Upper lobe of left lung (tissue), 4 donors: ENCODE measurements around the gene RBM33.

Experiments used
- CTCF ChIP-seq, 6 experiments: fragments of 450-650 bp in 4 of 6; fragments of 200-600 bp in 2 of 6; sonication (generic) in 2 of 6; IDR thresholded peaks; one replicate each; pipeline ENCODE4 v1.5.1; 2016 to 2019; ENCODE audit warnings: antibody characterized with exemption in 6 of 6
- EP300 ChIP-seq, 4 donors: sonication (generic); formaldehyde crosslinking; IDR thresholded peaks; one replicate each; pipeline ENCODE4 v1.5.1; 2017; ENCODE audit warnings: antibody characterized with exemption in 4 of 4, control low read depth in 2 of 4
- POLR2A ChIP-seq, 4 donors: fragments of 450-650 bp; IDR thresholded peaks; one replicate each; pipeline ENCODE4 v1.5.1; 2016 to 2017; ENCODE audit warnings: antibody characterized with exemption in 4 of 4, mild to moderate bottlenecking in 2 of 4
- POLR2AphosphoS5 ChIP-seq, 2 donors: sonication (generic); formaldehyde crosslinking; IDR thresholded peaks; one replicate each; pipeline ENCODE4 v1.5.1; 2017; ENCODE audit warnings: antibody characterized with exemption in 2 of 2

- TF ChIP-seq CTCF (IDR thresholded peaks at IDR 0.05) (no peak), POLR2A (IDR thresholded peaks at IDR 0.05) (no peak), POLR2AphosphoS5 (IDR thresholded peaks at IDR 0.05) (no peak), EP300 (IDR thresholded peaks at IDR 0.05) (no peak)
Measured at GRCh38 chr7:155700847-155701246, 56.4 kb downstream of the RBM33 start.
